NCI-H524 treated with DMSO at 0.1 percent for 48 hours (cell line): ENCODE results near the gene MACROD2.
A peak's percentile ranks its signal among the peaks of the same experiment; 100 is the strongest.

Experiments
- DNase-seq: peaks from one replicate; lab custom pipeline; 2025; lab: John Stamatoyannopoulos, UW

The MACROD2 gene

DNA sequence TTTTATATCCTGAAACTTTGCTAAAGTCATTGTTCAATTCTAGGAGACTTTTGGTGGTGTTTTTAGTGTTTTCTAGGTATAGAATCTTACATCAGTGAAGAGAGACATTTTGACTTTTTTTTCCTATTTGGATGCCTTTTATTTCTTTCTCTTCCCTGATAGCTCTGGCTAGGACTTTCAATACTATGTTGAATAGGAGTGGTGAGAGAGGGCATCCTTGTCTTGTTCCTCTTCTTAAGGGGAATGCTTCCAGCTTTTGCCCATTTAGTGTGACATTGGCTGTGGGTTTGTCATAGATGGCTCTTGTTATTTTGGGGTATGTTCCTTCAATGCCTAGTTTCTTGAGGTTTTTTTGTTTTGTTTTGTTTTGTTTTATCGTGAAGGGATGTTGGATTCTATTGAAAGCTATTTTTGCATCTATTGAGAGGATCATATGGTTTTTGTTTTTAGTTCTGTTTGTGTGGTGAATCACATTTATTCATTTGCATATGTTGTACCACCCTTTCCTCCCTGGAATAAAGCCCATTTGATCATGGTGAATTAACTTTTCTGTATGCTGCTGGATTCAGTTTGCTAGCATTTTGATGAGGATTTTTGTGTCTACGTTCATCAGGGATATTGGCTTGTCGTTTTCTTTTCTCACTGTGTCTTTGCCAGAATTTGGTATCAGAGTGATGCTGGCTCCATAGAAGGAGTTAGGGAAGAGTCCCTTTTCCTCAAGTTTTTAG lies 882.1 kb downstream of the MACROD2 start:
- DNase-seq = no peak

DNA sequence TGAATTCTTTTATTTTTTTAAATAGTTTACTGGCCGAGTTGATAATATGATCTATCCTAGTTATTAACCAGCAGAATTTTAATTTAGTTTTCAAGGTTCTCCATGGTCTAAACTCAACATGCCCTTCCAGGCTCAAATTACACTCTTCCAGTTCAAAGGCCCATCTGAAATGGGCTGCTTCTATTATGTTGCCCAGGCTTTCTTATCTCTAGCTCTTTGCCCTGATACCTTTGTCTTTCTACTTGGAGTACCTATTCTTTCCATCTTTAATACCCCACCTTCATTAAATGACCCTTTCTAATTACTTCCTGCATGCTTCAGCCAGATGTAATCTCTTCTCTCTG lies 883.3 kb downstream of the MACROD2 start:
- no peak for DNase-seq

DNA sequence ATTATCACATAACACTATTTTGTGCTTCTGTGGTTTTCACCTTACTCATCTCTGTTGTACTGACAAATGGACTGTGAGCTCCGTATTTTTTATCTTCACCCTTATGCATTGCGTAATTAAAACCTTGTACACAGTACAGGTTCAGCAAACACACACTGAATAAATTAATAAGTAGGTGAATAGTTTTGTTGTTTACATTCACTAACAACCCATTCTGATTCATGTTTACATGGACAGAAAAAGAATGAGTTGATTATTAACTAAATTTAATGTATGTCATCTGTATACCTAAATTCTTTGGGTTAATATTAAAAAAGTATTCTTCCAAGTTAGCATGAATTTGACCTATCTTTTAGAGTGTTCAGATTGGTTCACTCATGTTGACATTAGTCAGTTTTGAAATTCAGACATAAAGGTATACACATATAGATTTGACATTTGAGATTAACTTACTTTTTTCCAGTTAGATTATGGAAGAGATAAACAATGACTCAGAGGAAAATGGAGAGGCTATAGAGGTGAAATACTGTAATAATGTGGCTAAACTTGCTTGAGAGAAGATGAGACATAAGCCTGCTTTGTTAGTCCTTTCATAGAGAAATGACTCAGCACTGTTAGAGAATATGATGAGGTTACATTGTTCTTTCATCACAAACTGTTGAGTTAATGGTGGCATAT lies 883.8 kb downstream of the MACROD2 start:
- no peak for DNase-seq

DNA sequence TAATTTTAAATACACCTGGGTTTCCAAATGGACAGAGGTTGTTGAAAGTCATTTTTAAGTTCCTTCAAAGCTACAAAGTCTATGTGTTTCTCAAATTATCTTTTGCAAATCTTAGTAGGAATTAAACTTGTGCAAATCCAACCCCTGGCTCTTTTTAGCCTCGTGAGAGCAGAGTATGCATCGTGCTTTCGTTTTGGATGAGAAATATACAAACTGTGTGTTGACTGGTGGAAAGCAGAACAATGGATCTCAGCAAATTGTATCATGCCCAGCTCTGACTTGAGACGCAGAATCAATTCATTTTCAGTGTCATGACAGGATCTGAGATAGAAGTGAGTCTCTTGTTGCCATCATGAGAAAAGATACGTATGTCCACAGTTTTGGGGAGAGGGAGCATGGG lies 884.5 kb downstream of the MACROD2 start:
- DNase-seq = no peak

DNA sequence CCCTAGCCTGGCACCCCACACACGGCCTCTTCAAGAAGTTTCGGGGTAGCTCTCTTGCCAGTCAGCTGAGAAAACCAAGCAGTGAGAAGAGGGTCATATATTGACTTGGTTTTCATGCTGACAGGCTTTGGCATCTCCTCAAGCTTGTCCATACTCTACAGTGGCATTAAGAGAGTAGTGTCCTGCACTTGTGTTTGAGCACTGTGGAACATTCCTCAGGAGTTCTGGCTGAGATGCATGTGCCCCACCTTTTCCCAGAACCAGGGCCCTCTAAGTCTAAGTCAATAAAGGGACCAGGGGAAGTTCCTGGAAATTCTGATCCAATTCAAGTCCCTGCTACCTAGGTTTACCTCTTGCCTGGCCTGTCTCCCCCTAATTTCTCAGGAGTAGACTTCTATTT lies 886.2 kb downstream of the MACROD2 start:
- DNase-seq = no peak

DNA sequence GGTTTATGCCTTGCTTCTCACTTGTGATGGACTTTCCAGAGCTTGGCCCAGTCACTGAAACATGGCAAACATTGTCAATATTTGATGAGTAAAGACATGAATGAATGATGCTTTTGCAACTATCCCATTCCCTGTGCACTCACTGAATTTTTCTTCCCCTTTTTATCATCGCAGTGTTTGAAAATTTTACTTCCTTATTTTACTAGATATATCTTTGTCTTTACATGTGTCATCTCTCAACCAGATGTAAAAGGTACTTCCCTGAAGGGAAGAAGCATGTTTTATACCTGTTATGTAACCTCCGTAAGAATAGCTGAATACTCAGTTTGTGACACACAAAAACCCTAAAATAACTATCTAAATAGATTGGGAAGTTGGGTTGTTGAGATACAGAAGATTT lies 886.8 kb downstream of the MACROD2 start:
- no peak for DNase-seq

DNA sequence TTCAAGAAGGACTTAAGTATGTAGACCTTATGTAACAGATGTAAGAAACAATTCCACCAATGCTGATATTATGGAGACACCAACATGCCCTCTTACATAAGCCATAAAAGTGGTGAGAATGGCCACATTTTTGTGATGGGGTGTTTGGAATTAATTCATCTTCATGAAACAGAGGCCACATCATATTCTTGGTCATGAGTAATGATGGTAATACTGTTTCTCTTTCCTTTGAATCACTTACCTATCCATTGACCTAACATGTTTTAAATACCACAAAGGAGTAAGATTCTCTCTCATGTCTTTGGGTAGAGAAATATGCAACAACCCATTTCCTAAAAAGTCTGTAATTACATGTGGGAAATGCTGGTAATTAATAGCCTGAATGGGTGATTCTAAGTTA lies 887.5 kb downstream of the MACROD2 start:
- DNase-seq = no peak

DNA sequence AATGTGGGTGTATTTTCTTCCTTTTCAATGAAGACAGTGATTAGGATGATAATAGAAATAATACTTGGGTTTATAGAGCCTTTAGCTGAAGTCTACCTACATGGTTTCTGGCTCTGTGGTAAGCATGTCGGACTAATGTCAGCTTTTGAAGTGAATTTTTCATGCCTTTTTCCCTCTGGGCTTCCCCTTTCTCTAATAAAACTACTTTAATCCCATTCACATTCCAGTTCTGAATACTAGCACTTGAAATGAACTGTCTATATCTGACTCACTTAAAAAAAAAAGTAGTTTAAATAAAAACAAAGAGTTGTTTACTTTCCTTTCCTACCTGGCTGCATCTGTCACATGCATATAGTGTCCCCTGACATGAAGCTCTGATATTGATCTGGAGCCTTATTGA lies 888.0 kb downstream of the MACROD2 start:
- no peak for DNase-seq

DNA sequence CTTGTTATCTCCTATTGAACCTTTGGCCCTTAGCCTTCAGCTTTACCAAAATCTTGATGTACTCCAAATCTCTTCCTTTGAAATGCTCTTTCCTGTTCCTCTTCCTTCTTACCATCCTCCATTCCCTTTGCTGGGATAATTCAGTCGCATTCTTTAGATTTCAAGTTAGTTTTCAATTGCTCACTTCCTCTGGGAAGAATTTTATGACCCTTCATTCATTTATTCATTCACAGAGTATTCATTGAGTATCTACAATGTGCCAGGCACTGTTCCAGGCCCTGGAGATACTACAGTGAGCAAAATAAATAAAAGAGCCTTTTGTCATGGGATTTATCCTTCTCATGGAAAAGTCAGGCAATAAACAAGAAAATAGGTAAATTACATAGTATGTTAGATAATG lies 890.3 kb downstream of the MACROD2 start:
- DNase-seq = no peak

DNA sequence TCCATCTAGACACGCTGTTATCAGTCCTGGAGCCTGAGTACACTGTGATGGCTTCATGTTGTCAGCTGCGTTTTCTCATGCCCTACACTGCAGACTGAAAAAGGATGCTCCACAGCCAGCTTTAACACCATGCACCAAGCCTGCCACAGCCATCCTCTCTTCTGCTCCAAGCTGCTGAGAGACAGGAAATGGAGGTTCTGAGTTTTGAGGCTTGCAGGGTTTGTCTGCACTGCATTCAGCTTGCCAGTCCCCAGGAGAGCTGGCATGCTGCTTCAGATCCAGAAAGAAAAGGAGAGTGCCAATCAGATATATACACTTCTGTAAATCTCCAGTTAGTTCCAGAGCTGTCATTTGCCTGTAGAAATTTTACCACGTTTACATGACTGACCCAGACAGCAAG lies 892.8 kb downstream of the MACROD2 start:
- DNase-seq = no peak

DNA sequence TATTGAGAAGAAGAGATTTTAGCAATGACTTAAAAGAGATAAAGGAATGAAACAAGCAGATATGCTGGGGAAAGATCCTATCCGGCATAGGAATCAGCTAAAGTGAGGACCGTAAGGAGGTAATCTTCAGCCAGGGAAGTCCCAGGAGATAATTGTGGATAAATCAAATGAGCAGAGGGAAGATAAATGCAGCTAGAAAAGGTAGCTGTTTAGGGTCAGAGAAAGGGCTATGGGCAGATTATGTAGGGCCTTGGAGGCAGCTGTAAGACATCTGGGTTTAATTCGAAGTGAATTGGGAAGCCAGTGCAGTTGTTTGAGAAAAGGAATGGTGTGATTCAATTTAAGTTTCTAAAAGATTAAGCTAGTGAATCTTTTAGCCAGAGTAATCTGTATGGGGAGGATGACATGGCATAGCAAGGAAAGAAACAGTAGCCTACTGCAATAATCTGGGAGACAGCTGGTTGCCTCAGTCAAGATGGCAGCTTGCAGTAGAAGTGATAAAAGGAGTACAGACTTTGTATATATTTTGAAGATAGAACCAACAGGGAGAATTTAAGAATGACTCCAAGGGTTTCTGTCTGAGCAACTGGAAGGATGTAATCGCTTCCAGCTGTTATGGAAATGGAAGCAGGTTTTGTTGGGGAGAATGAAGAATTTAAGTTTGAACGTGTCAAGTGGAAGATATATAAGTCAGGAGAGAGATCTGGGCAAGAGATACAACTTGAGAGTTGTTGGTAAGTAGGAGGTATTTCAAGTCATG lies 894.4 kb downstream of the MACROD2 start:
- no peak for DNase-seq

DNA sequence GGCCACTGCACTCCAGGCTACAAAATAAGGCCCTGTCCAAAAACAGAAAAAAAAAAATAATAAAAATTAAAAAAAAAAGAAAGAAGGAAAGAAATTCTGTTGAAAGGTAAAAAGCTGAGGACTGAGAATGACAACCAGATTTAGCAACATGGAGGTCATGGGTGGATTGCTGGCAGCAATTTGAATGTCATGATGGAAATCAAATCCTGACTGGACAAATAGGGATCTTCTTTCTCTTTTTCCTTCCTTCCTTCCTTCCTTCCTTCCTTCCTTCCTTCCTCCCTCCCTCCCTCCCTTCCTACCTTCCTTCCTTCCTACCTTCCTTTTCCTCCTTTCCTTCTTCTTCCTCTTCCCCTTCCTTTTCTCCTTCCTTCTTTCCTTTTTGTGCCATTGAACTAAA lies 895.4 kb downstream of the MACROD2 start:
- DNase-seq = no peak

DNA sequence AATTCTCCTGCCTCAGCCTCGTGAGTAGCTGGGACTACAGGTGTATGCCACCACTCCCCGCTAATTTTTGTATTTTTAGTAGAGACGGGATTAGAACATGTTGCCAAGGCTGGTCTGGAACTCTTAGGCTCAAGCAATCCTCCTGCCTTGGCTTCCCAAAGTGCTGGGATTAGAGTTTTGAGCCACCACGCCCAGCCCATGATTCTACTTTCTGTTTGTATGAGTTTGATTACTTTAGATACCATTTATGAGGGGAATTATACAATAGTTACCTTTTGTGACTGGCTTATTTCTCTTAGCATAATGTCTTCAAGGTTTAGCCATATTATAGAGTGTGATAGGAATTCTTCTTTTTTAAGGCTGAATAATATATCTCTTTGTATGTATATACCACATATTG lies 897.5 kb downstream of the MACROD2 start:
- no peak for DNase-seq

DNA sequence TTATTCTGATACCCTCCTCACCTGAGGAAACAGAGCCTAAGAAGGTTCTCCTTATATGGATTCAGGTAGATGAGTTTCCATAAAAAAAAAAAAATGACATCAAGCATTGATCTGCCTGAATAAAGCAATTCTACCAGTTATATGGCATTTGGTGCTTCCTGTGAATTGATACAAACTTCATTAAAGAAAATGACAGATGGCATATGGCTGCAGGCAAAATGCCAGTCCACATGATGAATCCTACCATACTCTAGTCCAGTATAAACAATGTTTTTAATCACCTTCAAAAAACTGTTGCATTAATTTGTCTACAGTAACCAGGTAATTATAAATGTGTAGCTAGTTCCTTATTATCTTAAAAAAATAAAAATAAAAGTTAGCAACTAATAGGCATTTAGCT lies 901.3 kb downstream of the MACROD2 start:
- peak; percentile 16 for DNase-seq

DNA sequence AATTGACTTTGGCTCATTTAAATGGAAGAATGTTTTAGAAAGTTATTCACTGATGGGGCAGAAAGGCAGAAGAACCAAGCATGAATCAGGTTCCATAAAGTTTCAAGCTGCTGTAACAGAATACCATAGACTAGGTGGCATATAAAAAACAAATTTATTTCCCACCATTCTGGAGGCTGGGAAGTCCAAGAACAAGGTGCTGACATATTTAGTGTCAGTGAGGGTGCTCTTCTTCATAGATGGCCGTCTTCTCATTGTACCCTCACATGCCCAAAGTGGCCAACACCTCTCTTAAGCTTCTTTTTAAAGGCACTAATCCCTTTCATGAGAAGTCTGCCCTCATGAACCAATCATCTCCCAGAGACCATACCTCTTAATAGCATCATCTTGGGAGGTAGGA lies 902.3 kb downstream of the MACROD2 start:
- no peak for DNase-seq

DNA sequence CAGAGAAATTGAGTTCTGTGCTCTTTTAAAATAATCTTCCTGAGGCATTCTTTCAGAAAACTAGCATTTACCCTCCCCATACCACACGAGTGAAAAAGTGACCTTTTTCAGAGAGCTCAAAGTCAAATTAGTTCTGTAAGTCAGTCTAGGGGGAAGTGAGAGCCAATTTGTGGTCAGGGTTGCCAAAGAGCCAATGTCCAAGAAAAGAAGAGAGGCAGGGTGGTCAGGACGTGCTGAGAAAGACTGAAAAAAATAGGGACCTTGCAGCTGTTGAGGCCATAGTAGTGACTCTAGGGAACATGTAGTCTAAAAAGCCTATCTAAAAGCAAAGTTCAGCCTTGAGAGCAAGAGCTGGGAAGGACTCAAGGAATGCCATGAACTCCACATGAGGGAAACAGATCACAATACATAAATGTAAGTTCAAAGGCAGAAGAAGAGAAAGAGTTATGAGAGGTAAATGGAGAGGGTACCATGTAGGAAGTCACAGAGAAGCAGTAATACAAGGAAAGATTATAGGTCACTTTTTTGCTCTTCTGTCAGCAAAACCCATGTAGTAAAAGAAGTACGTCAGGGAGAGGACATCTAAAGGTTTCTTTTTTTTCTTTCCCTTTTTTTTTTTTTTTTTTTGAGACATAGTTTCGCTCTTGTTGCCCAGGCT lies 907.2 kb downstream of the MACROD2 start:
- no peak for DNase-seq

DNA sequence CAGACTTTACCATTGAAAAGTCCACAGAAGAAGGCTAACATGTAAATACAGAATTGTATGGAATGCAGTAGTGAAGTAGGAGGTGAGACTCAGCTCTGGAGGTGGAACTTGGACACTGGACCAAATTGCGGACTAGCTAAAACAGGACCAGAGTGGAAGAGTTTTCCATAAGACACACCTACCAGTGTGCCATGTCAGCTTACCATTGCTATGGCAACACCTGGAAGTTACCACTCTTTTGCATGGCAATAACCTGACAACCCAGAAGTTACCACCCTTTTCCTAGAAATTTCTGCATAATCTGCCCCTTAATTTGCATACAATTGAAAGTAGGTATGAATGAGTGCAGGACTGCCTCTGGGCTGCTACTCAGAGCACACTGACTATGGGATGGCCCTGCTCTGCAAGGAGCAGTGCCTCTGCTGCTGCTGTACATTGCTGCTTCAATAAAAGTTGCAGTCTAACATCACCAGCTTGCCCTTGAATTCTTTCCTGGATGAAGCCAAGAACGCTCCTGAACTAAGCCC lies 911.7 kb downstream of the MACROD2 start:
- DNase-seq = no peak

DNA sequence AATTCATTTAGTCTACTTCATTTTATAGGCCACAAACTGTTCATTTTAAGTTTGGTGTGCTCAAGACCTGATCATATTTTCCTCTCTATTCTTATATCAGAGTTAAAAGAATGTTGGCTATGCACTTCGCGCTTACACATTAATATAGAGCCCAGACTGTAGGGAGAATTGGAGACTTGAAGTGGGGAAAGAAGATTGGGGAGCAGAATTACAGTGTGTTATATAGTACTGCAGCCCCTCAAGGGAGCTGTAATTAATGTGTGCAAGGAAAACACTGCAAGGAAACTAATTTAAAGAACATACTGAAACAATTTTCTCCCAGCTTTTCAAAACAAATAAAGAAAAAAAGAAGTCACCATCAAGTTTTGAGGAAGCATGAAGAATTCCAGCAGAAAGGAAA lies 914.8 kb downstream of the MACROD2 start:
- DNase-seq = no peak

DNA sequence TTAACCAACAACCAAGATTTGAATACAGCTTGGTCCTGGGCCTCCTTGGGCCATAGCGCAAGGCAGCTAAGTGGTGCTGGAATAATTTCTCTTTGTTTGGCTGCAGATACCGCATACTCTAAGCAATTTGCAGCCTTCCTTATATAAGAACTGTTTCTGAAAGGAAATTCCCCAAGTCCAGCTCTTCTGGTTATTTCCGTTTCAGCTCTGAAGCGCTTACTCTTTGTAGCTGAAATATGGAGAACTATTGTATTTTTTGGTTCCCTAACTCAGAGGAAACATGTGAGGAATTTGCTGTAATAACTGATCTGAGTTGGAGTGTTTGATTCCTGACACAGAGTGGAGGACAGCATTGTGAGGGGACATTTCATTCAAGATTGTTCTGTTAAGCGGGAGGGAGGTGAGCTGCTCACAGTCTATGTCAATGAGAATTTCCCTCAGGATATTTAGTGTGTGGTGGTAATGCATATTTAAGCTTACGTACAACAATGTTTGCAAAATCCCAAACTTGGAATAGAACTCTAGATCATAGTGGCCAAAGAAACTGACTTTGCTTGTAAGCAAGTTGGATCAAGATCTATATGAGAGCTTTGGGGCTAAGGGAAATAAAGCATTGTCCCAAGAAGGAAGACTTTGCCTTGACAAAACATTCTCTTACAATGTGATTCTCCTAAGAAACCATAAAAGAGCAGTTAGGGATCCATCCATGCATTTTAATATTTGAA lies 918.7 kb downstream of the MACROD2 start:
- no peak for DNase-seq

DNA sequence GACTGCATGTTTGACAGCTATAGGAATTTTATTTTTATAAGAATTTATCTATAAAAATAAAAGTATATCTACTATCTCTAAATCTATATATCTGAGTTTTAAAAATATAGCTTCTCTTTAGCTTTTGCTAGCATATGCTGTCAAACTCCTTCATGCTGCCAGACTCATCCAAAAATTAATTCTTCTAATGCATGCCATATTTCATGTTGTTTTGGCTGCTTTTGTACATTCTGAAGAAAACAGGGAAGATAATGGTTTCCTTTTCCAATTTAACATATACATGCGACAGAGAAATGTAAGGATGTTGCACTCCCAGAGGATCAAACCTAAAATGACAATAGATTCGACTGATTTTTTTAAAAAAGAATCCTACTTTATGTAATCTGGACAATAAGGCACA lies 919.3 kb downstream of the MACROD2 start:
- DNase-seq = no peak

DNA sequence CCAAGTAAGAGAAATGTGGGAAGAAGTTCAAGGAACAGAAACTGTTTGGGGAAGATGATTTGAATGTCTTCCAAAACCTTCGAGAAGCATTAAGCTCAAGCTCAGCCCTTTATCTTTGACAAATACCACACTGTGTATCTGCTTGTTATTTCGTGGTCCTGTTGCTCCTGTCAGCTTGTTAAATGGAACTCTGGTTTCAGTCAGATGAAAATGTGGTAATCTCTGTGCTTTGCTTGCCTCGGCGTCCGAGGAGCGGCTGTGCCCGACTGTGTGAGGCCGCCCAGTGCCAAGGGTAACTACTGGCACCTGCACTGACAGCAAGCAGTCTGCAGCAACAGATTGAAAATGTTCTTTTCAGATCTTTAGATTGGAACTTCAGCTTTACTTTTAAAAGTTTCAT lies 920.0 kb downstream of the MACROD2 start:
- no peak for DNase-seq

DNA sequence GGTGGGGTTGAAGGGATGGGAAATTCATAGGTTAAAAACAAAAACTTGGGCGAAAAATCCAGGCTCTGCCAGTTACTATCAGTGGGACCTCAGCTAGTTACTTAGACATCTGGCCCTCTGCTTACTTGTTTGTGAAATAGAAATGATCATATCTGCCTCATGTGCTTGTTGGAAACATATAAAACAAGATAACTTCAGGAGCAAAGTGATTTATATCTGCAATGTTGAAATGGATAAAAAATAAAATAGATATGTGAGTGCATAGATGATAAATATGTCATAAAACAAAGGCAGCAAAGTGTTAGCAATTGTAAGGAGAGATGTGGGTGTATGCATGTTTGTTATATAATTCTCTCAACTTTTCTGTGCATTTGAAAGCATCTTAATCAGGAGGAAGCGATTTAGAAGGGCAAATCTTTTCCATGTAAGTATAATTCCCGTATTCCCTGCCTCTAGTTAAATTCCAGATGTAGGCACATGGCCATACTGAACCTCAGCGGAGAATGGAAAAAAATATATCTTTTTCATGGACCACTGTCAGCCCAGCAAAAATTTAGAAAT lies 921.1 kb downstream of the MACROD2 start:
- no peak for DNase-seq
